RPMI8226 (cell line): ENCODE data around the gene ELOVL1.
A peak's percentile ranks its signal among the peaks of the same experiment; 100 is the strongest.

ENCODE experiments used
- DNase-seq: peaks from one replicate; pipeline ENCODE4 v3.0.0-alpha.2; 2015

Gene ELOVL1

GRCh38 chr1:43352881-43353280, 14.9 kb downstream of the ELOVL1 start:
- no peak for DNase-seq

GRCh38 chr1:43352351-43352705, 15.5 kb downstream of the ELOVL1 start:
- no peak for DNase-seq

GRCh38 chr1:43351421-43352350, 16.1 kb downstream of the ELOVL1 start:
- DNase-seq: no peak

GRCh38 chr1:43350976-43351375, 16.8 kb downstream of the ELOVL1 start:
- DNase-seq: no peak

DNA sequence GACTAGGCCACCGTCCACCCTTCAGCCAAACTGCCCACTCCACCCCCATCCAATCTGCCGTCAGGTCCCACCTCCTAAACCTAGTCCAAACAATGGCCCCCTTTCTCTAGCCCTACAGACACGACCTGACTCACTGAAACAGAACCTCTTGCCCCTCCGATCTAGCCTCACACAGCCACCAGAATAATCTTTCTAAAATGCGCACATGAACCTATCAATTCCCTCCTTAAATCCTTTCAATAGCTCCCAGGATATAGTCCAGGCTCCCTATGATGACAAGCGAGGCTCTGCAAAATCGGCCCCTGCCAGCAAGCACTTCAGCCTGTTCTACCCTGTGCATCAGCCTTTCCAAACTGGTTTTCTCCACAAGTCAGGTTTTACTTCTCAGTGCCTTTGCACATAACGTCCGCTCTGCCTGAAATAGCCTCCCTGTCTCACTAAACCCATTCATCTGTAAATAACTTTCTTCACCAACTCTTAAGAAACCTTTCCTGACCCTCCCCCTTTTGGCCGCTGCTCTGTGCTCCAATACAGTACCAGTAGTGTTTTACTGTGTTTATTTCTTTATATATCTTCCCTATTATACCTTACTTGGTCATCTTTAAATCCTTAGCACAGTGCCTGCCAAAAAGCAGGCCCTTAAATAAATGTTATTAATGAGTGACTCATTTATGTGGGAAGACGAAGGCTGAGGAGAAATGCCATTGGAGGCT, 18.1 kb downstream of the ELOVL1 start:
- no peak for DNase-seq

- peak; percentile 99 for DNase-seq
These were observed 18.8 kb downstream of the ELOVL1 start for GRCh38 chr1:43348809-43349593.

GRCh38 chr1:43348343-43348808, 19.4 kb downstream of the ELOVL1 start:
- no peak for DNase-seq

DNA sequence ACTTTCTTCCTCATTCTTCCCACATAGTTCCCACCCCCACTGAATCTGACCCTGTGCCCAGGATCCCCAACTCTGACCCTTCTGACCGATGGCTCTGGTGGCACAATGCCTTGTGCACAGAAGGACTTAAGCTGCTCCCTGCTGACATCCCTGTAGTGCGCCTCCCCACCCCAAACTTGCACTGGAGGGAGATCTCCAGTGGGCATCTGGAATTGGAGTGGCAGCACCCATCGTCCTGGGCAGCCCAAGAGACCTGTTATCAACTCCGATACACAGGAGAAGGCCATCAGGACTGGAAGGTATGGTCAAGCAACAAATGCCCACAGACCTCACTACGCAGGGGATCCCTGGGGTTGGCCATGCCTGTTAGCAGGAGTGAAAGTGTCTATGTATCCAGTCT, 21.2 kb downstream of the ELOVL1 start:
- DNase-seq: no peak

- no peak for DNase-seq
These were observed 22.7 kb downstream of the ELOVL1 start for GRCh38 chr1:43345120-43345519.

GRCh38 chr1:43344267-43344850, 23.5 kb downstream of the ELOVL1 start:
- DNase-seq: no peak

DNA sequence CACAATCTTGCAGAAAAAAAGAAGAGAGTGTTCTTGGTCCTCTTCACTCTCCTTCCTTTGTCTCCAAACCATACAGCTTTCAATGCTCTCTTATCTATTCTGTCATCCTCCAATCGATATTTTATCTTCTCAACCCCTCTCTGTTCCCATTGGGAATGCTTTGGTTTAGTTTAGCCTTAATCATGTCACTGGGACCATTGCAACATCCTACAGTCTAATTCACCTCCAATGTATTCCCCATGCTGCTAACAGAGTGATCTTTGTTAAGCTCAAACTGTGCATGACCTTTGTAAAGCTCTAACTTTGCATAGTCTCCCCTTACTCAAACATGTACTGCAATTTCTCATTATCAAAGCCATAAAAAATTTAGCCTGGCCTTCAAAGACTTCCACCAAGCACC, 27.3 kb downstream of the ELOVL1 start:
- DNase-seq: no peak

DNA sequence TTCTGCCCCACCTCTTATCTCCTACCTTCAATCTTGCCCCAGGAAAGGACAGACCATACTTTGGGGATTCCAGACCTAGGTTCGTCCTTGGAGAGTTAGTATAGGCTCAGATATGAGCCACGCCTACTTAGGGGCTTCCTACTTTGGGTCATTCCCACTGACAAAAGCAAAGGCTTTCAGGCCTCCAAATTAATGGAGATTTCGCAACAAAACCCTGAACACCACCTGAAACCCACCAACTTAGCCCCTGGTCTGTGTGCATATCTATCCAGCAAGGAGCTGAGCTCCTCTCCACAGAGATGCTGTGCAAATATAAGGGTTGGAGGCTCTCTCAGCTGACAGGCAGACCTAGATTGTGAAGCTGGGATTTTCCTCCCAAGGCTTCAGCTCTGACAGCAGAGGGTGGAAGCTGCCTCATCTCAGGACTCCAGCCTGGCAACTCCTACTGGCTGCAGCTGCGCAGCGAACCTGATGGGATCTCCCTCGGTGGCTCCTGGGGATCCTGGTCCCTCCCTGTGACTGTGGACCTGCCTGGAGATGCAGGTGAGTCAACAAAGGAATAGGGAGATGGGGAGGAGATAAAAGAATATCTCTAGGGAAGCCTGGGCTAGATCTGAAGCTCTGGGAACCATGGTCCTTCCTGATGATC, 28.1 kb downstream of the ELOVL1 start:
- no peak for DNase-seq

DNA sequence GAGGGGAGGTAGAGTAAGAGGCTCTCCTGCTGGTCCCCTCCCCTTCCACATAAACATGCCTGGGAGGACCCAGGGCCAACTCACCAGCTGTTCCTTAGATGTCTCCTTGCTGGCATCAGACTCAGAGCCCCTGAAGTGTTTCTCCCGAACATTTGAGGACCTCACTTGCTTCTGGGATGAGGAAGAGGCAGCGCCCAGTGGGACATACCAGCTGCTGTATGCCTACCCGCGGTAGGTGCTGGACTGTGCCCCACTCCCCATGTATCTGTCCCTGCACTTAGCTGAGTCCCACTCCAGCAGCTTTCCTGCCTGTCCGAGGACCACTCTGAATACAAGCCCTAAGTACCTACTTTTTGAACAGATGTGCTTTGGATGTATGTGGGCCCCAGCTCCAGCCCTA, 29.8 kb downstream of the ELOVL1 start:
- DNase-seq: no peak

GRCh38 chr1:43337588-43337987, 30.2 kb downstream of the ELOVL1 start, which contains the start of gene MPL:
Gene MPL, plus strand, starts transcription at chr1:43337818. Its CDS starts 31 bp downstream, at chr1:43337849.
- no peak for DNase-seq

GRCh38 chr1:43334453-43335205, 33.2 kb downstream of the ELOVL1 start:
- no peak for DNase-seq

DNA sequence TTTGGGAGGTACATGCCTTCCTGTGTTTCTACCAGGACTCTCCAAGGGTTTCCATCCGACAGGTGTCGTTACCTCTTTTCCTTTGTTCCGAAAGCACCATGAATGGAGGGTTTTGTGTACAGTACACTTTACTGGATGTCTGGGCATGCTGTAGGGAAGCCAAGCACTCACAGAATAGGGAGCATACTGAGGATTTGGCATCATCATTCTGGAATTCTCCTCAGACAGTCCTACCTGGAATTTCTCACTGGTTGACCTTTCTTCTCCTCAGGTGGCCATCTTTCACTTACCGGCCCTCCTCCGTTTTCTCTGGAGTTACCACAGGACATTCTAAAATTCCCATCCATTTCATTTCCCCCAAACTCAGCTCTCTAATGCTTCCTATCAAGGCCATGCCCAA, 36.1 kb downstream of the ELOVL1 start:
- no peak for DNase-seq

DNA sequence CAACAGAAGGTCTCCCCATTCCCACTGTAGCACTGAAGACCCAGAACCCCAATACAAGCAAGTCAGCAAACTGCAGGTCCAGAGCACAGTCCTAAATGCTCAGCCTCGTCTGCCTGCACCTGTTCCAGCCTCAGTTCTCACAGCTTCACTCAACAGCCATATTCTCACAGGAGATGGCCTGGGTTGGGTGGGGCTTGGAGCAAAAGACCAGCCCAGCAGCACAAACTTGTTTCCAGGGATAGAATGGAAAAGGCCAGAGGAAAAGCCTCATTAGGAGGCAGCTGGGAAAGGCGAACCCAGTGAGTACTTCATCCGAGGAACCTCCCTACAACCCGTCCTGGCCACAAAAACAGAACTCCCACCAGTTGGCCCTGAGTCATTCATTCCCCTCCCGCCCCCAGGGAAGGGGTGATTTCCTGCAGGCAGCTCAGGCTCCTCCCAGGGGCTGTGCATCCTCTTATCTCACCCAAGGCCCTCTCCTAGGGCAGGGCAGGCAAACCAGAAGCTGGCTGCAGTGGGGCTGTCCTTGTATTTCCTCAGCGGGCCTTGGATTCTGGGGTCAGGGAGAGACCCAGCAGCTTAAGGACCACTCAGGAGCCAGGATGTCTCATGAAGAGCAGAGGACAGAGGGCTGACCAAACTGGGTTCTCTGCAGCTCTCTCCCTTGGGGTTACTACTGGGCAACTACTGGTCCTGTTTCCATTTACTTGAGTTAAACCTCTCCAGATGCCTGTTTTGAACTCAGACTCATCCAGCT, 37.6 kb downstream of the ELOVL1 start:
- DNase-seq: no peak

DNA sequence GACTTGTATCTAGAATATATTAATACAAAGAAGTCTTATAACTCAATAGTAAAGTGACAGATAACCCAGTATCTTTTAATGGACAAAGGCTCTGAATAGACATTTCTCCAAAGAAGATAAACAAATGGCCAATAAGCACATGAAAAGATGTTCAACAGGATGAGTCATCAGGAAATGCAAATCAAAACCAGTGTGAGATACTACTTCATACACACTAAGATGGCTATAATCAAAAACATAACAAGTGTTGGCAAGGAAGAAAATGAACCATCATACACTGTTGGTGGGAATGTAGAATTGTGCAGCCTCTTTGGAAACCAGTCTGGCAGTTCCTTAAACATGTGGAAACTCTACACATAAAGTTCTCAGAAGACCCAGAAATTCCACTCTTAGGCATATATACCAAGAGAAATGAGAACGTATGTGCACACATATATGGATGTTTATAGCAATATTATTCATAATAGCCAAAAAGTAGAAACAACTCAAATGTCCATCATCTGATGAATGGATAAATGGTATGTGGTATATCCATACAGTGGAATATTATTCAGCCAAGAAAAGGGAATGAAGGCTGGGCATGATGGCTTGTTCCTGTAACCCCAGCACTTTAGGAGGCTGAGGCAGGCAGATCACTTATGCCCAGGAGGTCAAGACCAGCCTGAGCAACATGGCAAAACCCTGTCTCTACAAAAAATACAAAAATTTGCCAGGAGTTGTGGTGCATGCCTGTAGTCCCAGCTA, 40.1 kb downstream of the ELOVL1 start:
- no peak for DNase-seq

DNA sequence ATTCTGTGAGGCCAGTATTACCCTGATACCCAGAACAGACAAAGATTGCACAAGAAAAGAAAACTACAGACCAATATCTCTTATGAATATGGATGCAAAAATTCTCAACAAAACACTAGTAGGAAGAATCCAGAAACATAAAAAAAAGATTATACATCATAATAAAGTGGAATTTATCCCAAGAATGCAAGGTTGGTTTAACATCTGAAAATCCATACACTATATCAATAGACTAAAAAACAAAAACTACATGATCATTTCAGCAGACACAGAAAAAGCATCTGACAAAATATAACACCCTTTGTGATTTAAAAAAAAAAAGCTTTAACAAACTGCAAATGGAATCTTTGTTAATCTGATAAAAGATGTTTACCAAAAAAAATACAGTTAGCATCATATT, 42.4 kb downstream of the ELOVL1 start:
- DNase-seq: no peak

DNA sequence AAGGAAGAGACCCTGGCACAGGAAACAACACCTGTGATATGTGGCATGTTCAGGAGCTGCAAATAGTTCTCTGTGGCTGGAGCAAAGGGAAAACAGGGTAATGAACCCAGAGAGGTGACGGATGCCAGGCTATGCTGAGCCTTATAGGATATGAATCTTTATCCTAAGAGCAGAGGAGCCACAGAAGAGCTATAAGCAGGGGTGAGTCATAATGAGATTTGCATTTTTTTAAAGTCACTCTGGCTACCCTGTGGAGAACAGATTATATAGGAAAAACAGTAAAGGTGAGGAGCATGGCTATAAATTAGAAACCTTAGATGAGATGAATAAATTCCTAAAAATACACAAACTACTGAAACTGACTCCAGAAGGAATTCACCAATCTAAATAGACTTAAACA, 43.0 kb downstream of the ELOVL1 start:
- no peak for DNase-seq
